Measurements from ENCODE around the gene ACACB. TPM values are rescaled to one million over a fixed set of nuclear protein-coding genes. Genes with fewer than 3 reads are reported as not detected.

Gene ACACB
- total RNA-seq, 1 donor from 2014 or later, result 0.84 TPM

GRCh38 chr12:109263439-109263838 is 147.1 kb downstream of the ACACB start:
- Histone ChIP-seq H3K27me3 (ENCODE audit: control insufficient read depth, insufficient read depth, low read length) (no peaks in the 10 kb centered on the region), H3K4me3 (ENCODE audit: low read depth, low read length) (no peak overlapping the region), H3K36me3 (ENCODE audit: control insufficient read depth, insufficient read depth, low read length) (no peaks in the 10 kb centered on the region)
- DNase-seq (ENCODE audit: low read depth), result no peak
- TF ChIP-seq CTCF (IDR thresholded peaks at IDR 0.05; ENCODE audit: insufficient read depth, low read length, poor library complexity, severe bottlenecking), result no peak

- TF ChIP-seq CTCF (IDR thresholded peaks at IDR 0.05; ENCODE audit: insufficient read depth, low read length, poor library complexity, severe bottlenecking), result peak; percentile 85
- Histone ChIP-seq H3K36me3 (ENCODE audit: control insufficient read depth, insufficient read depth, low read length) (no peaks in the 10 kb centered on the region), H3K27me3 (ENCODE audit: control insufficient read depth, insufficient read depth, low read length) (no peaks in the 10 kb centered on the region), H3K4me3 (ENCODE audit: low read depth, low read length) (no peak overlapping the region)
- no peak for DNase-seq (ENCODE audit: low read depth)
These were observed 147.9 kb downstream of the ACACB start for GRCh38 chr12:109264095-109264942.

- no peak for TF ChIP-seq CTCF (IDR thresholded peaks at IDR 0.05; ENCODE audit: insufficient read depth, low read length, poor library complexity, severe bottlenecking)
- Histone ChIP-seq H3K36me3 (ENCODE audit: control insufficient read depth, insufficient read depth, low read length) (no peaks in the 10 kb centered on the region), H3K27me3 (ENCODE audit: control insufficient read depth, insufficient read depth, low read length) (no peaks in the 10 kb centered on the region), H3K4me3 (ENCODE audit: low read depth, low read length) (no peak overlapping the region)
- DNase-seq (ENCODE audit: low read depth), result no peak
These were observed 148.7 kb downstream of the ACACB start for GRCh38 chr12:109264943-109265650.

GRCh38 chr12:109266106-109266879 is 149.9 kb downstream of the ACACB start:
- no peak overlapping the region for H3K4me3 ChIP-seq (ENCODE audit: low read depth, low read length)
- DNase-seq (ENCODE audit: low read depth), result no peak
- H3K27me3 ChIP-seq (ENCODE audit: control insufficient read depth, insufficient read depth, low read length), result no peaks in the 10 kb centered on the region
- no peaks in the 10 kb centered on the region for H3K36me3 ChIP-seq (ENCODE audit: control insufficient read depth, insufficient read depth, low read length)
- no peak for TF ChIP-seq CTCF (IDR thresholded peaks at IDR 0.05; ENCODE audit: insufficient read depth, low read length, poor library complexity, severe bottlenecking)

- TF ChIP-seq CTCF (IDR thresholded peaks at IDR 0.05; ENCODE audit: insufficient read depth, low read length, poor library complexity, severe bottlenecking), result no peak
- Histone ChIP-seq H3K27me3 (ENCODE audit: control insufficient read depth, insufficient read depth, low read length) (no peaks in the 10 kb centered on the region), H3K36me3 (ENCODE audit: control insufficient read depth, insufficient read depth, low read length) (no peaks in the 10 kb centered on the region), H3K4me3 (ENCODE audit: low read depth, low read length) (no peak overlapping the region)
- DNase-seq (ENCODE audit: low read depth), result no peak
These were observed 151.0 kb downstream of the ACACB start for GRCh38 chr12:109267361-109267760.
